SK-N-SH (cell line): ENCODE data around the gene ABCB9. TPM values are rescaled to one million over a fixed set of nuclear protein-coding genes. Genes with fewer than 3 reads are reported as not detected.

Source experiments
- CTCF ChIA-PET: fragments of 300-600, 350-600 bp; formaldehyde crosslinking; extraction: SDS; loops from one replicate; lab custom pipeline; 2021; lab: Yijun Ruan, JAX
- POLR2A ChIA-PET: fragments of 350-600 bp; sonication (Branson Sonifier 250); formaldehyde crosslinking; extraction: SDS; loops from one replicate; lab custom pipeline; 2020; ENCODE audit warnings: antibody characterized with exemption, inconsistent platforms; lab: Yijun Ruan, JAX
- DNase-seq: peaks from one replicate; pipeline ENCODE4 v3.0.0; 2012
- H2AFZ ChIP-seq: fragments of 200-600 bp; sonication (generic); 2 replicates; pipeline ENCODE4 v1.8.1; 2016; ENCODE audit warnings: antibody characterized with exemption, mild to moderate bottlenecking, low read depth
- H3F3A ChIP-seq: fragments of 200-600 bp; sonication (generic); replicated peaks from 2 replicates; pipeline ENCODE3; 2016; ENCODE audit warnings: antibody characterized with exemption, mild to moderate bottlenecking; ENCODE audit not compliant: insufficient read depth
- H3K27ac ChIP-seq, 2 experiments: fragments of 200-500 bp in 1 of 2; fragments of 200-600 bp in 1 of 2; sonication (Bioruptor generic) in 1 of 2; sonication (generic), shearing (Covaris generic) in 1 of 2; 2 replicates each; pipeline versions ENCODE4 v1.5.1 to v1.6.1; 2014 to 2016; ENCODE audit warnings: low read depth in 2 of 2, inconsistent platforms in 1 of 2, low read length in 1 of 2, mild to moderate bottlenecking in 1 of 2, mixed read lengths in 1 of 2
- H3K27me3 ChIP-seq: fragments of 200-600 bp; sonication (generic), shearing (Covaris generic); 2 replicates; pipeline ENCODE4 v1.6.1; 2016; ENCODE audit warnings: mixed run types; ENCODE audit not compliant: insufficient read depth
- H3K36me3 ChIP-seq, 2 experiments: fragments of 200-500 bp in 1 of 2; fragments of 200-600 bp in 1 of 2; sonication (Bioruptor generic) in 1 of 2; sonication (generic) in 1 of 2; replicated peaks in 1 of 2; 2 replicates each; pipeline versions ENCODE3 to v1.5.1; 2014 to 2016; ENCODE audit warnings: low read length in 1 of 2, mild to moderate bottlenecking in 1 of 2; ENCODE audit not compliant: insufficient read depth in 2 of 2, control insufficient read depth in 1 of 2
- H3K4me1 ChIP-seq, 2 experiments: fragments of 200-500 bp in 1 of 2; fragments of 200-600 bp in 1 of 2; sonication (Bioruptor generic) in 1 of 2; sonication (generic), shearing (Covaris generic) in 1 of 2; 2 replicates each; pipeline versions ENCODE4 v1.5.1 to v1.6.1; 2014 to 2016; ENCODE audit warnings: low read depth in 1 of 2, low read length in 1 of 2, mixed run types in 1 of 2; ENCODE audit not compliant: insufficient read depth in 2 of 2, control insufficient read depth in 1 of 2
- H3K4me2 ChIP-seq: fragments of 200-600 bp; sonication (generic), shearing (Covaris generic); 2 replicates; pipeline ENCODE4 v1.6.1; 2017; ENCODE audit warnings: mixed run types
- H3K4me3 ChIP-seq, 2 experiments: fragments of 200-500 bp in 1 of 2; fragments of 200-600 bp in 1 of 2; sonication (Bioruptor generic) in 1 of 2; sonication (generic), shearing (Covaris generic) in 1 of 2; 2 replicates each; pipeline versions ENCODE4 v1.5.1 to v1.8.1; 2014 to 2016; ENCODE audit warnings: low read depth in 2 of 2, inconsistent platforms in 1 of 2, low read length in 1 of 2, mild to moderate bottlenecking in 1 of 2, mixed read lengths in 1 of 2, moderate library complexity in 1 of 2
- H3K79me2 ChIP-seq: fragments of 200-600 bp; sonication (generic); 2 replicates; pipeline ENCODE4 v1.8.1; 2017; ENCODE audit warnings: mild to moderate bottlenecking; ENCODE audit not compliant: insufficient read depth
- H3K9ac ChIP-seq: fragments of 200-600 bp; sonication (generic); 2 replicates; pipeline ENCODE4 v1.6.1; 2017; ENCODE audit warnings: mixed run types
- H3K9me2 ChIP-seq: fragments of 200-600 bp; sonication (generic); 2 replicates; pipeline ENCODE4 v1.6.1; 2017; ENCODE audit warnings: mixed run types
- H3K9me3 ChIP-seq: fragments of 200-600 bp; sonication (generic); 2 replicates; pipeline ENCODE4 v1.6.1; 2017; ENCODE audit warnings: mixed run types, mild to moderate bottlenecking, moderate library complexity
- H4K20me1 ChIP-seq: fragments of 200-600 bp; sonication (generic); 2 replicates; pipeline ENCODE4 v1.6.1; 2017; ENCODE audit warnings: mild to moderate bottlenecking, mixed run types; ENCODE audit not compliant: insufficient read depth
- GATA2 ChIP-seq: sonication (generic); formaldehyde crosslinking; IDR thresholded peaks from 2 replicates; pipeline ENCODE4 v1.5.0; 2020; ENCODE audit warnings: mild to moderate bottlenecking, missing genetic modification reagents
- NFIC ChIP-seq: IDR thresholded peaks from 2 replicates; pipeline ENCODE4 v1.4.0; 2012; ENCODE audit warnings: borderline replicate concordance
- POLR2AphosphoS5 ChIP-seq: IDR thresholded peaks from 2 replicates; pipeline ENCODE4 v1.6.1; 2012; ENCODE audit warnings: low read depth, low read length
- RAD21 ChIP-seq: IDR thresholded peaks from 2 replicates; pipeline ENCODE4 v1.6.1; 2012; ENCODE audit warnings: mild to moderate bottlenecking, low read length
- REST ChIP-seq: IDR thresholded peaks from 2 replicates; pipeline ENCODE4 v1.6.1; 2012; ENCODE audit warnings: mild to moderate bottlenecking, low read depth, low read length, moderate library complexity
- RFX5 ChIP-seq: IDR thresholded peaks from 2 replicates; pipeline ENCODE4 v1.6.1; 2012; ENCODE audit warnings: mild to moderate bottlenecking, improper control_type of control experiment, low read length
- RXRA ChIP-seq: IDR thresholded peaks from 2 replicates; pipeline ENCODE4 v1.4.0; 2012; ENCODE audit warnings: low read depth, mild to moderate bottlenecking, borderline replicate concordance
- SIN3A ChIP-seq: IDR thresholded peaks from 2 replicates; pipeline ENCODE4 v1.6.1; 2012; ENCODE audit warnings: low read depth, mild to moderate bottlenecking, low read length, moderate library complexity, borderline replicate concordance
- SMC3 ChIP-seq: IDR thresholded peaks from 2 replicates; pipeline ENCODE4 v1.6.1; 2012; ENCODE audit warnings: low read depth, low read length, improper control_type of control experiment
- TEAD4 ChIP-seq: IDR thresholded peaks from 2 replicates; pipeline ENCODE4 v1.4.0; 2012; ENCODE audit warnings: mild to moderate bottlenecking, borderline replicate concordance; ENCODE audit not compliant: insufficient read depth
- WGBS: methylation state at CpG from one replicate; pipeline ENCODE4 v1.1.6; 2017; ENCODE audit warnings: low lambda C conversion rate; 5-methylcytosine and 5-hydroxymethylcytosine counted together
- polyA plus RNA-seq, 3 experiments: library from polyadenylated mRNA; depleted of rRNA; stranded (reverse); fragments of >200 nt; gene quantifications; 2 replicates each; pipeline ENCODE4 v1.2.3, GENCODE V29; 2012
- TF ChIP-seq, protein P1 (sequence below): fragments of 200-600 bp; sonication (generic); IDR thresholded peaks from 2 replicates; pipeline ENCODE4 v1.6.1; 2017; ENCODE audit warnings: antibody characterized with exemption, mild to moderate bottlenecking, moderate library complexity

Gene ABCB9
- polyA plus RNA-seq, 1 of the 3 experiments (the other 2 are of a cell fraction), result 6.2 TPM

GRCh38 chr12:122998316-122998715 lies 32.1 kb upstream of the ABCB9 start:
- no peak overlapping the region for H2AFZ ChIP-seq
- H3K79me2 ChIP-seq, result no peaks in the 10 kb centered on the region
- H3K36me3 ChIP-seq, result no peaks in the 10 kb centered on the region
- ChIA-PET POLR2A (no interaction called here), CTCF (no interaction called here)
- no peak for DNase-seq
- no peaks in the 10 kb centered on the region for H3F3A ChIP-seq
- WGBS, result 96% methylated on average over 3 of the region's 4 CpGs
- TF ChIP-seq POLR2AphosphoS5 (no peak), SIN3A (no peak), TEAD4 (no peak), RAD21 (no peak), SMC3 (no peak), REST (no peak), GATA2 (CRISPR knock-in tag) (no peak), RXRA (no peak), RFX5 (no peak), NFIC (no peak)
- TF ChIP-seq, protein P1, sequence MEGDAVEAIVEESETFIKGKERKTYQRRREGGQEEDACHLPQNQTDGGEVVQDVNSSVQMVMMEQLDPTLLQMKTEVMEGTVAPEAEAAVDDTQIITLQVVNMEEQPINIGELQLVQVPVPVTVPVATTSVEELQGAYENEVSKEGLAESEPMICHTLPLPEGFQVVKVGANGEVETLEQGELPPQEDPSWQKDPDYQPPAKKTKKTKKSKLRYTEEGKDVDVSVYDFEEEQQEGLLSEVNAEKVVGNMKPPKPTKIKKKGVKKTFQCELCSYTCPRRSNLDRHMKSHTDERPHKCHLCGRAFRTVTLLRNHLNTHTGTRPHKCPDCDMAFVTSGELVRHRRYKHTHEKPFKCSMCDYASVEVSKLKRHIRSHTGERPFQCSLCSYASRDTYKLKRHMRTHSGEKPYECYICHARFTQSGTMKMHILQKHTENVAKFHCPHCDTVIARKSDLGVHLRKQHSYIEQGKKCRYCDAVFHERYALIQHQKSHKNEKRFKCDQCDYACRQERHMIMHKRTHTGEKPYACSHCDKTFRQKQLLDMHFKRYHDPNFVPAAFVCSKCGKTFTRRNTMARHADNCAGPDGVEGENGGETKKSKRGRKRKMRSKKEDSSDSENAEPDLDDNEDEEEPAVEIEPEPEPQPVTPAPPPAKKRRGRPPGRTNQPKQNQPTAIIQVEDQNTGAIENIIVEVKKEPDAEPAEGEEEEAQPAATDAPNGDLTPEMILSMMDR, result no peak
- H3K27ac ChIP-seq, result no peak overlapping the region
- no peaks in the 10 kb centered on the region for H4K20me1 ChIP-seq
- peaks cover 0 to 4% of the 10 kb centered on the region in 2 experiments; a peak in 1 of 4 replicates for H3K4me1 ChIP-seq
- no peak overlapping the region for H3K9ac ChIP-seq
- no peak overlapping the region for H3K4me2 ChIP-seq
- no peaks in the 10 kb centered on the region for H3K9me2 ChIP-seq
- H3K4me3 ChIP-seq, result no peak overlapping the region
- H3K9me3 ChIP-seq, result no peaks in the 10 kb centered on the region
- no peaks in the 10 kb centered on the region for H3K27me3 ChIP-seq
